Neutrophil (primary cell): ENCODE data around the gene TRDMT1.

Experiments used
- H3K27ac ChIP-seq: fragments of 200-600 bp; sonication (generic); 2 replicates; pipeline ENCODE4 v1.5.1; 2016; ENCODE audit warnings: mild to moderate bottlenecking, moderate library complexity
- H3K27me3 ChIP-seq: fragments of 200-600 bp; sonication (generic); 2 replicates; pipeline ENCODE4 v1.6.0; 2016; ENCODE audit warnings: mild to moderate bottlenecking
- H3K36me3 ChIP-seq: fragments of 200-600 bp; sonication (generic); 2 replicates; pipeline ENCODE4 v1.5.1; 2017
- H3K4me1 ChIP-seq, 2 experiments: fragments of 200-600 bp in 1 of 2; sonication (generic) in 1 of 2; 1 replicate in 1 of 2; 2 replicates in 1 of 2; pipeline versions ENCODE4 v1.5.1 to v1.6.1; 2013 to 2016; ENCODE audit warnings: low read depth in 1 of 2, low read length in 1 of 2, mild to moderate bottlenecking in 1 of 2, moderate library complexity in 1 of 2; ENCODE audit not compliant: control insufficient read depth in 1 of 2, insufficient read depth in 1 of 2
- H3K4me3 ChIP-seq, 2 experiments: fragments of 200-600 bp in 1 of 2; sonication (generic) in 1 of 2; 1 replicate in 1 of 2; 2 replicates in 1 of 2; pipeline ENCODE4 v1.5.1; 2013 to 2016; ENCODE audit warnings: low read depth in 1 of 2, low read length in 1 of 2, mild to moderate bottlenecking in 1 of 2, moderate library complexity in 1 of 2
- H3K9me3 ChIP-seq: fragments of 200-600 bp; sonication (generic); 2 replicates; pipeline ENCODE4 v1.5.1; 2016
- TF ChIP-seq, protein P1 (sequence below): fragments of 200-600 bp; sonication (generic); IDR thresholded peaks from 2 replicates; pipeline ENCODE4 v1.5.1; 2016; ENCODE audit warnings: antibody characterized with exemption

TRDMT1 gene

DNA sequence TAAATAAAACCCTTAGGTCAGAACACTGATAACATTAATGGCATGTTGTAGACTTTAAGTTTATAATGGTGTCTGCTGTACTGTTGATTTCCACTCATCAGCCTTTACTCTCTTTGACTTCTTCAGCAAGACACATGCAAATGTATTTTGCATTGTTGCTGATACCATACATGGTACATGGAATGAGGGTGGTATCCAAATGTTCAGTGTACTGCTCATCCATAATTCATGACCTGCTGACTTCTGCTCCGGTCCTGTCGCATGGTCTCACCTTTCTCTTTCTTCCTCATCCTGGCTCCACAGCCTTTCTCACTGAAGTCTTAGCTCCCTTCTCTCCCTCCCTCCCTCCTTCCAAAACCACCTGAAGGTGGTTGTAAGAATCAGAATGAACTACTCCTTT, 67.2 kb downstream of the TRDMT1 start:
- Histone ChIP-seq H3K36me3 (no peaks in the 10 kb centered on the region), H3K4me3 (no peak overlapping the region), H3K4me1 (no peaks in the 10 kb centered on the region), H3K27ac (no peak overlapping the region), H3K9me3 (no peaks in the 10 kb centered on the region), H3K27me3 (no peaks in the 10 kb centered on the region)
- TF ChIP-seq, protein P1, sequence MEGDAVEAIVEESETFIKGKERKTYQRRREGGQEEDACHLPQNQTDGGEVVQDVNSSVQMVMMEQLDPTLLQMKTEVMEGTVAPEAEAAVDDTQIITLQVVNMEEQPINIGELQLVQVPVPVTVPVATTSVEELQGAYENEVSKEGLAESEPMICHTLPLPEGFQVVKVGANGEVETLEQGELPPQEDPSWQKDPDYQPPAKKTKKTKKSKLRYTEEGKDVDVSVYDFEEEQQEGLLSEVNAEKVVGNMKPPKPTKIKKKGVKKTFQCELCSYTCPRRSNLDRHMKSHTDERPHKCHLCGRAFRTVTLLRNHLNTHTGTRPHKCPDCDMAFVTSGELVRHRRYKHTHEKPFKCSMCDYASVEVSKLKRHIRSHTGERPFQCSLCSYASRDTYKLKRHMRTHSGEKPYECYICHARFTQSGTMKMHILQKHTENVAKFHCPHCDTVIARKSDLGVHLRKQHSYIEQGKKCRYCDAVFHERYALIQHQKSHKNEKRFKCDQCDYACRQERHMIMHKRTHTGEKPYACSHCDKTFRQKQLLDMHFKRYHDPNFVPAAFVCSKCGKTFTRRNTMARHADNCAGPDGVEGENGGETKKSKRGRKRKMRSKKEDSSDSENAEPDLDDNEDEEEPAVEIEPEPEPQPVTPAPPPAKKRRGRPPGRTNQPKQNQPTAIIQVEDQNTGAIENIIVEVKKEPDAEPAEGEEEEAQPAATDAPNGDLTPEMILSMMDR = no peak

DNA sequence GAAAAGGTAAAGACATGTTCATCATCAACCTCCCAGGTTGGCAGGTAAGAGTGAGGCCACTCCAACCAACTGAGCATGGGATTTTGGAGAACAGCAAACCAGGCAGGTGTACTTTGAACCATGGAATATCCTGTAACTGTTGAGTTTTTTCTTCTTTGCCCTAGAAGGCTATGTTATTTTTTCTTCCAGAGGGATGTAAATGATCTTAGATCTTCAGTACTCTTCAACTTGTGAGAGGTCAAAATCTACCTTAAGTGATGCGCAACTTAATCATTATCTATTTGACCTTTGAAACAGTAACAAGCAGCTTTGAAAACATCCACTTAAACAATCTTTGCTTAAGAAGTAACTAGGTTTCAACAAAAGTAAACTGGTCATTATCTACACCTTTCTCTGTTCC, 71.7 kb downstream of the TRDMT1 start, which contains the start of gene CUBN:
TSS of gene CUBN (minus strand) at position 71 of the 400 bp plus-strand sequence. CDS start at position 25, 46 bp downstream.
- H3K4me3 ChIP-seq = no peak within 1 kb of the TSS
- H3K4me1 ChIP-seq = no peaks in the 10 kb centered on the region
- TF ChIP-seq, protein P1 = no peak
- H3K27ac ChIP-seq = no peak within 1 kb of the TSS
- H3K36me3 ChIP-seq = no peaks in the 10 kb centered on the region
- H3K27me3 ChIP-seq = no peaks in the 10 kb centered on the region
- no peaks in the 10 kb centered on the region for H3K9me3 ChIP-seq

DNA sequence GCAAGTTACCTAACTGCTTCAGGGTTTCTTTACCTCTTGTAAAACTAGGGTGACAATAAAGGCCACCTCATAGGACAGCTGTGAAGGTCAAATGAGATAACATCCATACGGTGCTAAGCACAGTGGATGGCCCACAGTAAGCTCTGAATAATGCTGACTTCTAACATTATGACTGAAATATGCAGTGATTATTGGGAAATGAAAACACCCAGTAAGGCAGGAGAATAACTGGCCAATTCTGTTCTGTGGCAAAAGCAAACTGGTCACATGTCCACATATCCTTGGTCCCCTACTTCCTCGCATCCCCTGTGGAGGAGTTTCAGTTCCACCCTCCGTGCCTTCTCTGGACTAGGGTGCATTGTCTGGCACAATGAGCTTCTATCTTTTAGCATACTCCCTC, 73.2 kb downstream of the TRDMT1 start:
- H3K27ac ChIP-seq = no peak overlapping the region
- no peaks in the 10 kb centered on the region for H3K36me3 ChIP-seq
- TF ChIP-seq, protein P1 = no peak
- no peaks in the 10 kb centered on the region for H3K9me3 ChIP-seq
- H3K4me3 ChIP-seq = no peak overlapping the region
- no peaks in the 10 kb centered on the region for H3K4me1 ChIP-seq
- no peaks in the 10 kb centered on the region for H3K27me3 ChIP-seq

DNA sequence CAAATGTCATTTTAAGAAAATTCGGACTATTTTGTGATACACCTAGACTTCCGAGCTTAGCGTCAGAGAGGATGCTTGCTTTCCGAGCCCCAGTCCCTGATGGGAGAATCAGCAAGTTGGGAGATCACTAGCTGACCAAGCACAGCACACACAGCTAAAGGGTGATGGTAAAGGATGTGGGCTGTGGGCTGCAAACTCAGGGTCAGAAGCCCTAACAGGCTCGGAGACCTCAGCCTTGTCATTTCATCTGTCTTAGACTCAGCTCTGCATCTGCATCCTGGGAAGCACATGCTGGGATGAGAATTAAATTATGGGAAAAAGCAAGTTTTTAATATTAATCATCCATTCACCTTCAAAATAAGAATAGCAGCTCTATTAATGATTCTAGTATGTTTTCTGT, 75.1 kb downstream of the TRDMT1 start:
- no peak overlapping the region for H3K4me3 ChIP-seq
- TF ChIP-seq, protein P1 = no peak
- H3K27ac ChIP-seq = no peak overlapping the region

GRCh38 chr10:17125206-17125893, 76.1 kb downstream of the TRDMT1 start:
- Histone ChIP-seq H3K4me1 (no peaks in the 10 kb centered on the region), H3K4me3 (no peak overlapping the region), H3K27me3 (no peaks in the 10 kb centered on the region), H3K36me3 (no peaks in the 10 kb centered on the region), H3K9me3 (no peaks in the 10 kb centered on the region), H3K27ac (no peak overlapping the region)
- TF ChIP-seq, protein P1 = no peak

More for the DNA sequence above, 75.1 kb downstream of the TRDMT1 start:
- H3K4me1 ChIP-seq = no peaks in the 10 kb centered on the region
- H3K36me3 ChIP-seq = no peaks in the 10 kb centered on the region
- H3K9me3 ChIP-seq = no peaks in the 10 kb centered on the region
- no peaks in the 10 kb centered on the region for H3K27me3 ChIP-seq
